Measurements from ENCODE around the gene WBP4.
A peak's percentile ranks its signal among the peaks of the same experiment; 100 is the strongest.

WBP4 gene

DNA sequence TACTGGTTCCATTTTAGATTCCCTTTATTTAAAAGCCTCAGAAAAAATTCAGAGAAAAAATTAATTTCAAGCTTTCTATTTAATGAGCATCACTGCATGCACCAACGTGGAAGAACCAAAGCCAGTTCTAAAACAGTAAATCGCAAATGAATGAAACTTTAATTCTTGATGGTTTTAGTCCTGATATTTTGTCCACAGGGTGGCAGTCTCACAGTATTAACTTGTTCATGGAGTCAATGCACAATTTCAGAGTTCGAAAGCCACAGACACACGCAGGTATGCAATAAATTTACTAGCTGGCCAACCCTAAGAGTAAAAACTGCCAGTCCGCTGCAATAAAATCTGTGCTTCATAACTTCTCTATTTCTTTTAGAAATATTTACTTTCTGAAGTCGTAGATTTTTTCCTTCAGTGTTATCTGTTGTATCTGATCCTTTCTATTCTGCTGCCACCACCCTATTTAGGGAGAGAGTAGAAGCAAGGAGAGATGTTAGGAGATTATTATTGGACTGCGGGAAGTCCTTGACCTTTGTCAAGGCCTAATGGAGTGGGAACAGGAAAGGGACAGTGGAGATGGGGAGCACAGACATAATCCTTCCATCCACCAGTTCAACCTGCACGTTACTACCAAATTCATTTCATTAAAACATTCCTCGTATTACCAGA lies 7.0 kb upstream of the WBP4 start:
- no peak for TF ChIP-seq TEAD4 (IDR thresholded peaks at IDR 0.05)
- peak; percentile 50 for TF ChIP-seq RAD21 (IDR thresholded peaks at IDR 0.05; ENCODE audit: low read depth)
- no peak for TF ChIP-seq FOXM1 (IDR thresholded peaks at IDR 0.05; ENCODE audit: borderline replicate concordance, low read depth)

DNA sequence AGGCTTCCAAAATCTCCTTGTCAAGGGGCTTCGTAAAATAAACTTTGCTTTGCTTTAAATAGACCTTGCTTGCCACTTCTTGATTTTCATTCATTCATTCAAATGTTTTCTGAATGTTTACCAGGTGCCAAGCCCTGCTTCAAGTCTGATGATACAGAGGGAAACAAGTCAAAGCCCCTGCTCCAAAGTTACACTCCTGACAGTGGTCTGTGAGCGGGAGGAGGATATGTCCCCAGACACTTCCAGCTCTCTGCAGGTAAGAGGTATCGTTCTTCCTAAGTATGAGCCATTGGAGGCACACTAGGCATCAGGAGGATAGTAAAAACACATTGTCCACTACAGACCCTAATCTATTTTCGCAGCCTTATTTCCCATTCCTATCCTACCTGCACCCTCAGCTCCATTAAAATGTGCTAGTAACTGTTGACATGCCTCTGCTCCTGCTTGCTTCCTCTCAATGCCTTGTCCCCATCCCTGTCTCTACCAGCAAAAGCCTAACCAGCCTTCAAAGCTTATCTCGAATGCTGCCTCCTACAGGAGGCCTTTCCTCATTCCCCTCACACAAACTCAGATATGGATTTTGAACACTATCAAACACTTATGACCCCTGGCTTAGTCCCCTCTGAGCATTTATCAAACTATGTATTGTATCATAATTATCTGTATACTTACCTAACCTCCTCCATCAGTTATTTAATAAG lies 6.2 kb upstream of the WBP4 start:
- TF ChIP-seq, protein P1, sequence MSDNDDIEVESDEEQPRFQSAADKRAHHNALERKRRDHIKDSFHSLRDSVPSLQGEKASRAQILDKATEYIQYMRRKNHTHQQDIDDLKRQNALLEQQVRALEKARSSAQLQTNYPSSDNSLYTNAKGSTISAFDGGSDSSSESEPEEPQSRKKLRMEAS (IDR thresholded peaks at IDR 0.05), result no peak
- TF ChIP-seq EP300 (IDR thresholded peaks at IDR 0.05; ENCODE audit: borderline replicate concordance), result no peak
- TF ChIP-seq FOXM1 (IDR thresholded peaks at IDR 0.05; ENCODE audit: borderline replicate concordance, low read depth), result no peak
- TF ChIP-seq, protein P2, sequence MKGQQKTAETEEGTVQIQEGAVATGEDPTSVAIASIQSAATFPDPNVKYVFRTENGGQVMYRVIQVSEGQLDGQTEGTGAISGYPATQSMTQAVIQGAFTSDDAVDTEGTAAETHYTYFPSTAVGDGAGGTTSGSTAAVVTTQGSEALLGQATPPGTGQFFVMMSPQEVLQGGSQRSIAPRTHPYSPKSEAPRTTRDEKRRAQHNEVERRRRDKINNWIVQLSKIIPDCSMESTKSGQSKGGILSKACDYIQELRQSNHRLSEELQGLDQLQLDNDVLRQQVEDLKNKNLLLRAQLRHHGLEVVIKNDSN (IDR thresholded peaks at IDR 0.05), result no peak
- TF ChIP-seq RAD21 (IDR thresholded peaks at IDR 0.05; ENCODE audit: low read depth), result no peak
- no peak for TF ChIP-seq NFIC (IDR thresholded peaks at IDR 0.05)
- TF ChIP-seq CREB1 (IDR thresholded peaks at IDR 0.05; ENCODE audit: low read depth), result no peak
- no peak for TF ChIP-seq CEBPB (IDR thresholded peaks at IDR 0.05)
- TF ChIP-seq, protein P3, sequence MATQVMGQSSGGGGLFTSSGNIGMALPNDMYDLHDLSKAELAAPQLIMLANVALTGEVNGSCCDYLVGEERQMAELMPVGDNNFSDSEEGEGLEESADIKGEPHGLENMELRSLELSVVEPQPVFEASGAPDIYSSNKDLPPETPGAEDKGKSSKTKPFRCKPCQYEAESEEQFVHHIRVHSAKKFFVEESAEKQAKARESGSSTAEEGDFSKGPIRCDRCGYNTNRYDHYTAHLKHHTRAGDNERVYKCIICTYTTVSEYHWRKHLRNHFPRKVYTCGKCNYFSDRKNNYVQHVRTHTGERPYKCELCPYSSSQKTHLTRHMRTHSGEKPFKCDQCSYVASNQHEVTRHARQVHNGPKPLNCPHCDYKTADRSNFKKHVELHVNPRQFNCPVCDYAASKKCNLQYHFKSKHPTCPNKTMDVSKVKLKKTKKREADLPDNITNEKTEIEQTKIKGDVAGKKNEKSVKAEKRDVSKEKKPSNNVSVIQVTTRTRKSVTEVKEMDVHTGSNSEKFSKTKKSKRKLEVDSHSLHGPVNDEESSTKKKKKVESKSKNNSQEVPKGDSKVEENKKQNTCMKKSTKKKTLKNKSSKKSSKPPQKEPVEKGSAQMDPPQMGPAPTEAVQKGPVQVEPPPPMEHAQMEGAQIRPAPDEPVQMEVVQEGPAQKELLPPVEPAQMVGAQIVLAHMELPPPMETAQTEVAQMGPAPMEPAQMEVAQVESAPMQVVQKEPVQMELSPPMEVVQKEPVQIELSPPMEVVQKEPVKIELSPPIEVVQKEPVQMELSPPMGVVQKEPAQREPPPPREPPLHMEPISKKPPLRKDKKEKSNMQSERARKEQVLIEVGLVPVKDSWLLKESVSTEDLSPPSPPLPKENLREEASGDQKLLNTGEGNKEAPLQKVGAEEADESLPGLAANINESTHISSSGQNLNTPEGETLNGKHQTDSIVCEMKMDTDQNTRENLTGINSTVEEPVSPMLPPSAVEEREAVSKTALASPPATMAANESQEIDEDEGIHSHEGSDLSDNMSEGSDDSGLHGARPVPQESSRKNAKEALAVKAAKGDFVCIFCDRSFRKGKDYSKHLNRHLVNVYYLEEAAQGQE (IDR thresholded peaks at IDR 0.05; ENCODE audit: low read depth), result no peak
- TF ChIP-seq YY1 (IDR thresholded peaks at IDR 0.05; ENCODE audit: low read depth), result no peak
- no peak for TF ChIP-seq EGR1 (IDR thresholded peaks at IDR 0.05)
- TF ChIP-seq ZBTB7A (IDR thresholded peaks at IDR 0.05; ENCODE audit: low read depth), result no peak
- no peak for TF ChIP-seq TEAD4 (IDR thresholded peaks at IDR 0.05)
- TF ChIP-seq TCF12 (IDR thresholded peaks at IDR 0.05; ENCODE audit: low read depth), result no peak
- TF ChIP-seq TAF1 (IDR thresholded peaks at IDR 0.05; ENCODE audit: low read depth), result no peak

DNA sequence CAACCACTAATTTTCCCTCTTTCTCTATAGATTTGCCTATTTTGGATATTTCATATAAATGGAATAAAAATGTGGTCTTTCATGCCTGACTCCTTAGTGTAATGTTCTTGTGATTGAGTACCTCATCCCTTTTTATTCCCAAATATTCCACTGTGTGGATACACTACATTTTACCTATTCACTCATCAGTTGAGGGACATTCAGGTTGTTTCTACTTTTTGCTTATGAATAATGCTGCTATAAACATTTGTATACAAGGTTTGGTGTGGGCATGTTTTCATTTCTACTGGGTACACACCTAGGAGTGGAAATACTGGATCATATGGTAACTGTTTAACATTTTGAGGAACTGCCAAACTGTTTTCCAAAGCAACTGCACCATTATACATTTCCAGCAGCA lies 5.1 kb upstream of the WBP4 start:
- no peak for TF ChIP-seq TEAD4 (IDR thresholded peaks at IDR 0.05)
- no peak for TF ChIP-seq FOXM1 (IDR thresholded peaks at IDR 0.05; ENCODE audit: borderline replicate concordance, low read depth)
- TF ChIP-seq, protein P2 (IDR thresholded peaks at IDR 0.05), result no peak
- TF ChIP-seq TAF1 (IDR thresholded peaks at IDR 0.05; ENCODE audit: low read depth), result no peak
- TF ChIP-seq, protein P1 (IDR thresholded peaks at IDR 0.05), result no peak
- TF ChIP-seq EGR1 (IDR thresholded peaks at IDR 0.05), result no peak
- no peak for TF ChIP-seq ZBTB7A (IDR thresholded peaks at IDR 0.05; ENCODE audit: low read depth)
- TF ChIP-seq YY1 (IDR thresholded peaks at IDR 0.05; ENCODE audit: low read depth), result no peak

DNA sequence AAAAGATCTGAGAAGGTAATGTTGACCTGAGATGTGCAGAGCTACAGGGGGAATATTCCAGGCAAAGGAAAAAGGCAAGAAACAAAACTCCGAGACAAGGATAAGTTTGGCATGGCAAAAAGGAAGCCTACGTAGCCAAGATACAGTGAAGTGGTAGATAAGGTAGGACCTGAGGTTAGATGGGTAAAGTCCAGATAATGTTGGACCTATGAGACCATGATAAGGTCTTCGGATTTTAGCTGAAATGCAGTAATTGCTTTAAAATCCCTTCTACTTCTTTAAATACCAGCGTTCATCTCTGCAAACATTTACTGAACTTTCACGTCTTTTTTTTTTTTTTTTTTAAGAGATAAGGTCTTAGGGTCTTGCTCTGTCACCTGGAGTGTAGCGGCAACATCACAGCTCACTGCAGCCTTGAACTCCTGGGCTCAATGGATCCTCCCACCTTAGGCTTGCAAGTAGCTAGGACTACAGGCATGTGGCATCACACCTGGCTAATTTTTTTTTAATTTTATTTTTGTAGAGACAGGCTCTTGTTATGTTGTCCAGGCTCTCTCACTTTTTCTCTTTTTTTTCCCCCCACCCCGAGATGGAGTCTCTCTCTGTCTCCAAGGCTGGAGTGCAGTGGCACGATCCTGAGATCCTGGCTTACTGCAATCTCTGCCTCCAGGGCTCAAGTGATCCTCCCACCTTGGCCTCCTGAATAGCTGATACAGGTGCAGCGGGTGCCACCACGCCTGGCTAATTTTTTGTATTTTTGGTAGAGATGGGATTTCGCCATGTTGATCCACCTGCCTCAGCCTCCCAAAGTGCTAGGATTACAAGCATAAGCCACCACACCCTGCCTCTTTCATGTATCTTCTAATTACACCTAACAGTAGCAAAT lies 4.2 kb upstream of the WBP4 start:
- TF ChIP-seq RAD21 (IDR thresholded peaks at IDR 0.05; ENCODE audit: low read depth) (no peak), TEAD4 (IDR thresholded peaks at IDR 0.05) (no peak), NFIC (IDR thresholded peaks at IDR 0.05) (no peak), ZBTB7A (IDR thresholded peaks at IDR 0.05; ENCODE audit: low read depth) (no peak), TAF1 (IDR thresholded peaks at IDR 0.05; ENCODE audit: low read depth) (no peak), YY1 (IDR thresholded peaks at IDR 0.05; ENCODE audit: low read depth) (no peak)
- TF ChIP-seq, protein P1 (IDR thresholded peaks at IDR 0.05), result no peak
- TF ChIP-seq, protein P2 (IDR thresholded peaks at IDR 0.05), result no peak

DNA sequence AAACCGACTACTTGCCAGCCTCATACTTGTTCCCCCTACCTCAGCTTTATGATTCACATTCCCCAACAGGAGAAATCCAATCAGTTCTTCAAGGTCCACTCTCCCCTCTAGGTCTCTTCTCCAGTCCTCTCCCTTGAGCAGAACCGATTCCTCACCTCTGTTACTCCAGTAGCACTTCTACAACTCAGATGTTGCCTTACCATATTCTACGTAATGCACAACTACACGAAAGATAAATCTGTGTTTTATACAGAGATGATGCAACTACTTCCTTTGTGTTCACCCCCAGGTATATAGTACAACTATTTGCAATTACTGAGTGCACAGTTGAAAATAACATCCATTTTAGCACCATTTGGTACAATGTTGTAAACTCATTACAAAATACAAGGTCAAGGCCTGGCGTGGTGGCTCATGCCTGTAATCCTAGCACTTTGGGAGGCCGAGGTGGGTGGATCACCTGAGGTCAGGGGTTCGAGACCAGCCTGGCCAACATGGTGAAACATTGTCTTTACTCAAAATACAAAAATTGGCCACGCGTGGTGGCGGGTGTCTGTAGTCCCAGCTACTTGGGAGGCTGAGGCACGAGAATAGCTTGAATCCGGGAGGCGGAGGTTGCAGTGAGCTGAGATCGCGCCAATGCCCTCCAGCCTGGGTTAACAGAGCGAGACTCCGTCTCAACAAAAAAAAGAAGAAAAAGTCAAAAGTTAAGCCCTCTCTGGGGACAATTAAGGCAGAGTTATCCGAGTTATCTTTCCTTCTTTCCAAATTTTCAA lies 2.8 kb upstream of the WBP4 start:
- no peak for TF ChIP-seq RAD21 (IDR thresholded peaks at IDR 0.05; ENCODE audit: low read depth)
- TF ChIP-seq ZBTB7A (IDR thresholded peaks at IDR 0.05; ENCODE audit: low read depth), result no peak
- TF ChIP-seq NFIC (IDR thresholded peaks at IDR 0.05), result no peak

Data from Ishikawa (cell line).